Anterior cingulate cortex (tissue), 58 donors: ENCODE results near the gene PFDN1.

Source experiments
- DNase-seq, 58 donors: peaks; one replicate each; lab custom pipeline; 2025; lab: John Stamatoyannopoulos, UW

Gene PFDN1

DNA sequence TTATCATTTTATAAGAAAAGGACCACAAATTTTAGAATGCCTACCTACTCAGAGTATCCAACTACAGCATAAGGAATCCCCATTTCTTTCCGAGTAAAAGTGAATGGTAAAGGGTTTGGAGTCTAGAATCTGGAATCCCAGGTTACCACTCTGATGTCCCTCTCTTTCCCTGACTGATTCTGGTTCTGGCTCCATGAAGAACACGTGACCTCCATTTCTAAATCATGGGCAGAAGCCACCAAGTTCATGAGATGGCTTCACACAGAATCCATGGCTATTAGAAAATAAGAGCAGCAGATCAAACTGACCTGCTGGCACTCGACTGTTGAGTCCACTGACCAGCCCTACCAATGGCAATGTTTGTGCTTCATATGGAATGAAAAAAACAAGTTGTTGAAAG lies 40.7 kb downstream of the PFDN1 start:
- no peak for DNase-seq

- DNase-seq: peak in 27 of 58 donors; percentile 4 to 73 (median 26)
Observed at GRCh38 chr5:140261403-140262171, 41.3 kb downstream of the PFDN1 start.

DNA sequence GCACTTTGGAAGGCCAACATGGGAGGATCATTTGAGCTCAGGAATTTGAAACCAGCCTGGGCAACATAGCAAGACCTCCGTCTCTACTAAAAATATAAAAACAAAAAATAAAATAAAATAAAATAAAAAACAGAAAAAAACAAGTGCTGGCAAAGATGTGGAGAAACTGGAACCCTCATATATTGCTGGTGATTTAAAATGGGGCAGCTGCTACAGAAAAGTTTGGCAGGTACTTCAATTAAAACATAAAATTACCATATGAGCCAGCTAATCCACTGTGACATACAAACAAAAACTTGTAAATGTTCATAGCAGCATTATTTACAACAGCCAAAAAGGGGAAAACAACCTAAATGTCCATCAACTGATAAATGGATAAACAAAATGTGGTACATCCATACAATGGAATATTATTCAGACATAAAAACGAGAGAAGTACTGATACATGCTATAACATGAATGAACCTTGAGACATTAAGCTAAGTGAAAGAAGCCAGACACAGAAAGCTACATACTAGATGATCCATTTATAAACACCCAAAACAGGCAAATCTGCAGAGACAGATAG lies 42.7 kb downstream of the PFDN1 start:
- no peak for DNase-seq

DNA sequence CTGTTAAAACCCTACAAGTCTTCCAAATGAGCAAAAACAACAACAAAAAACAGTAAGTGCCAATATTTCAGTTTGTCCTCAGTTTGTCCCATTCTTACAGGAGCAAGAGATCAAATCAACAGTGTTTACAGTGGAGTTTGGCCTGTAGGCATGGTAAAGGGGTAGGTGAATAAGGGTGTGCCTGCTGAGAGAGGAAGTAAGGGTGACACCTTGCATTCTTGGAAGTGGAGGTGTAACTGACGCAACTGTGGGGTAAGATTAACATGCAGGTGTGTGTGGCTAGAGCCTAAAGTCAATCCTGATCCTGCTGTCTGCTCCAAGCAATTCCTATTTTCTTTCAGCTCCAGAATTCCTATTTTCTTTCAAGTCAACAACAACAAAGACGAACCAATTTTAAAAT lies 43.4 kb downstream of the PFDN1 start:
- DNase-seq: no peak

DNA sequence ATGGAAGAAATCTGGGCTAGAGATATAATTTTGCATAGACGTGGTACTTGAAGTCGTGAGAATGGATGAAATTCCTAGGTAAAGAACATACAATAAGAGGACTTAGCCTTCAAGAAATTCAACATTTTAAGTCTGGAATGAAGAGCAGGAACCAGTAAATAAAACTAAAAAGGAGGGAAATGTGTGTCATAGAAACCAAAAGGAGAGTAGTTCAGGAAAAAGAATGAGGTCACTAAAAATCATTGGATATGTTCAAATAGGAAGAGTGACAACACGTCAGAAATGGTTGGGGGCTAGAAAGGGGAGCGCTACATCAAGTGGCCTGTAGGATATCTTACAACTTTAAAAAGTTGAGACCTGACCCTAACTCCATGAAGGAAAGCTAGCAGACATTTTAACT lies 44.0 kb downstream of the PFDN1 start:
- no peak for DNase-seq

DNA sequence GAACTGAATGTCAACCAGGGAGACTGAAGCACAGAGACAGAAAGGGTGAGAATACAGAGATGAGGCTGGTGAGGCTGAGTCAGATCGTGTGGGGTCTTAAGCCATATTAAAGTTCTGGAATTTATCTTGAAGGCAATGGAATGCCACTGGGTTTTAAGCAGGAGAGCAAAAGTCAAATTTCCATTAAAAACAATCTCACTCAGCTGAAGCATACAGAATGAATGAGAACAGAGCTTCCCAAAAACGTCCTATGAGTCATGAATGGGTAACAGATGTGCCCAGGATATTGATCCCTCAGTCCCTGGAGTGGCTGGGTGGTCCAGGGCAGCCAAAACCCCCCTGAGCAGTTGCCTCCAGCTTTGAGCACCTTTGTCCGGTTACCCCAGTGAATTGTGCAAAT lies 44.9 kb downstream of the PFDN1 start:
- no peak for DNase-seq

DNA sequence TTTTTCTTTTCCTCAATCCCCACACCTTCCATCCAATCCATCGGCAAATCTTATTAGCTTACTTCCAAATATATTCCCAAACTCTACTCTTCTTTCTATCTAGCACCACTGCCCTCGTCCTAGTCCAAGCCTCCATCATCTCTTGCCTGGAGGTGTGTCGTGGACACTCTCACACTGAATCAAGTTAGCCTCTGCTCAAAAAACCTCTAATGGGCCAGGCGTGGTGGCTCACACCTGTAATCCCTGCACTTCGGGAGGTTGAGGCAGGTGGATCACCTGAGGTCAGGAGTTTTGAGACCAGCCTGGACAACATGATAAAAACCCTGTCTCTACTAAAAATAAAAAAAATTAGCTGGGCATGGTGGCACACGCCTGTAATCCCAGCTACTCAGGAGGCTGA lies 46.2 kb downstream of the PFDN1 start:
- no peak for DNase-seq

GRCh38 chr5:140255460-140256157 lies 47.3 kb downstream of the PFDN1 start:
- DNase-seq: no peak

GRCh38 chr5:140253985-140254384 lies 48.9 kb downstream of the PFDN1 start:
- DNase-seq: no peak

DNA sequence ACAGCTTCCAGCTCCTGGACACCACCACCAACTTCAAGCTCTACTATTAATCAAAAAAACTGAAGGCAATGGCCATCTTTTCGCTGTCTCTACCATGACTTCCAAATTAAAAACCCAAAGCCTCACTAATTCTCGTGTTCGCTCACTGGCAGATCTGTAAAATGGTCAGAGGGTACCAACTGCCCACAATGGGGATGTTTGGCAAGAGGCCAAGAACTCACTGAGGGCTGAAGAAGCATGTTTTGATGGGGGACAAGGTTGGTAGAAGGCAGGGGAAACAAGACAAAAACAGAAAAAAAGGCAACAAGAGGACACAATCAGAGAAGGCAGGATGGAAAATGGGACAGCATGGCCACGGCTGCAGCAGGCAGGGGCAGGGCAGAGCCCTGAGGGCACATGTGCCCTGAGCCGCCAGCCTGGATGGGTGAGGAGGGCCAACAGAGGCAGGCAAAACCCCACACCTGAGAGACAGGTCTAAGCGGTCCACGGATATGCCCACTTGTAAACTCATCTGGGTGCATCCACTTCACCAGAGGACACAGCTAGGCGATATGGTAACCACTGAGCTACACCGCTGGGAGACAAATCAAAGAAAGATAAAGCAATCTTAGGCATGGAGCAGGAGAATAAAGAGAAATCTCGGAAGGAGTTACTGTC lies 50.3 kb downstream of the PFDN1 start:
- DNase-seq: no peak

DNA sequence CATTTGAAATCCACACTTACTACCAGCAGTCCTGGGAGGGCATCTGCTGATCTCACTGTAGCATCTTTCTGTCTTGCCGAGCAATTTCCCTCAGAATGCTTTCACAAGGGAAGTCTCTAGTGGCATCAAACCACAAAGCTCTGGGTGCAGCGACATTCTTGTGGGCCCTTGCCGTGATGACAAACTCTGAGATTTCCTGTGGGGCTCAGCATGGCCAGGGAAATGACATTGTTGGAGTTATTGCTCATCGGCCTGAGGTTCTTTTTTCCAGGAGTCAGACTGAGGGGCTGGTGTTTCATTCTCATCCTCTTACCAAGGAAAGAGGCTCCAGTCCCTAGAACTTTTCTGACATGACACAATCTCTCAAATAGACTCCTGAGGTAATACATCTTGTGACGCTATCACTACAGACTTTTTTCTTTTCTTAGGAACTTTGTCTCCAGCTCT lies 51.4 kb downstream of the PFDN1 start:
- DNase-seq: no peak

- DNase-seq: no peak
Observed at GRCh38 chr5:140250386-140250785, 52.5 kb downstream of the PFDN1 start.

- DNase-seq: no peak
Observed at GRCh38 chr5:140249536-140249935, 53.4 kb downstream of the PFDN1 start.

- DNase-seq: no peak
Observed at GRCh38 chr5:140248414-140248813, 54.5 kb downstream of the PFDN1 start.

DNA sequence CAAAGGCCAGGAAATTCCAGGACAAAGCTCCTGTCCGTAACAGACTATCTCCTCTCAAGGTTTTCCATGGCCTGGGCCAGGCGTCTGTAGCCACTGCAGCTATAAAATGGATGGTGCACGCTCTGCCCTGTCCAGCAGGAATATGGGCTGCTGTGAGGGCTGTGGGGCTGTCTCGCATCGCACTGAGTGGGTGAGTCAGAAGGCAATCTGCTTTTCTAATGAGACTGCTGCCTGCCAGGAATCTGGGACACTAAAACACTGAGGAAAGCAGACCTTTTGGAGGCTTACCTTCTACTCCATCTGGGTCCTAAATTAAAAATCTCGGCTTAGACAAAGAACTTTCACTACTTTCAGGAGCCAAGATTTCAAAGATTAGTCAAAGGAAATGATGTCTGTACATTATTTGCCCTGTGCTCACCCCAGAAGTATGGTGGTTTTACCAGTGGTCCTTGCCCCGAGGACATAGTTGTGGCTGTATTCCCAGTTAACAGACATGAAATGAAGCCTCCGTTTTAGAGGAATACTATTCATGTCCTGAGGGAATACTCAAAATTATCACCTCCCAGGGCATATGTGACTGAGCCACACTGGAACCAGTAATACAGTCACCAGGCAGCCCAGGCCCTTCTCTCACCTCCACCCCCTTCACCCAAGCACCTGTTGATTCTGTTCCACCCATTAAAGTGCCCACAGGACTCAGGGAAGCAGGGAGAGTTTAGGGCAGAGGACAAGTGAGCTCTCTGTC lies 56.4 kb downstream of the PFDN1 start:
- peak in 44 of 58 donors; percentile 4 to 73 (median 26) for DNase-seq

DNA sequence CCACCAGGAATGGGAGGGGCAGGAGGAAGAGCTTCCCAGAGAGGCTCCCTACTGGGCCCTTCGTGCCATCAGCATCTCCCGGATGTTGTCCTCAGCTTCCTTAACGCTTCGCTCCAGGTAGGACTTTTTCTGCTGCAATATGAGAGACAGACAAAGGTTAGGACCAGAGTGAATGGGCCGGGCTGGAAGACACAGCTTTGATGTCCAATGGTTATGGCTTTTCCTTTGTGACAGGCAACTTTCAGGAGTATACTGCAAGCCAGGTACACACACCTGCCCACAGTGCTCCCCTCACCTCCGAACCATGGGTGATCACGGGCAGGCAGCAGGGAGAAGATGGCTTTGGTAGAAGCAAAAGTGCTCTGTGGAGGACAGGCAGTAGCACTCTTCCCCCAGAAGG lies 57.0 kb downstream of the PFDN1 start:
- DNase-seq: no peak

GRCh38 chr5:140245341-140245740 lies 57.6 kb downstream of the PFDN1 start:
- DNase-seq: peak in 3 of 58 donors; percentile 3 to 12 (median 10)

- peak; percentile 22 to 93 (median 82) for DNase-seq
Observed at GRCh38 chr5:140244525-140245025, 58.3 kb downstream of the PFDN1 start.

- DNase-seq: no peak
Observed at GRCh38 chr5:140243706-140244250, 59.1 kb downstream of the PFDN1 start.
